Left ventricle myocardium inferior (tissue), 1 donor: ENCODE results near the gene C4orf51. TPM values are rescaled to one million over a fixed set of nuclear protein-coding genes. Genes with fewer than 3 reads are reported as not detected.
A peak's percentile ranks its signal among the peaks of the same experiment; 100 is the strongest.

Source experiments
- DNase-seq: peaks from one replicate; pipeline ENCODE4 v3.0.0-alpha.2; 2020
- H3K27ac ChIP-seq: fragments of 200-600 bp; replicated peaks from 2 replicates; pipeline ENCODE4 v1.8.0; 2021
- H3K27me3 ChIP-seq: fragments of 200-600 bp; 2 replicates; pipeline ENCODE4 v1.8.0; 2021; ENCODE audit warnings: low read depth
- H3K36me3 ChIP-seq: fragments of 200-600 bp; 2 replicates; pipeline ENCODE4 v1.8.0; 2021
- H3K4me1 ChIP-seq: fragments of 200-600 bp; 2 replicates; pipeline ENCODE4 v1.8.0; 2021
- H3K4me3 ChIP-seq: fragments of 200-600 bp; 2 replicates; pipeline ENCODE4 v1.8.0; 2021; ENCODE audit warnings: mild to moderate bottlenecking, moderate library complexity
- H3K9me3 ChIP-seq: fragments of 200-600 bp; replicated peaks from 2 replicates; pipeline ENCODE4 v1.8.0; 2021
- CTCF ChIP-seq: fragments of 200-600 bp; IDR thresholded peaks from 2 replicates; pipeline ENCODE4 v1.8.0; 2021; ENCODE audit warnings: antibody characterized with exemption, mild to moderate bottlenecking, borderline replicate concordance
- intact Hi-C: fragments of 100-400 bp; cut with micrococcal nuclease; formaldehyde crosslinking; loops from one replicate; pipeline ENCODE4 v1.11.0; 2022
- total RNA-seq: library from RNA; stranded (reverse); fragmentation: NEBNext Ultra II Directional; extraction: Animal tissue kit (Norgen Biotek cat#: 25700); gene quantifications from one replicate; pipeline ENCODE4 v1.2.1, GENCODE V29; 2021
- donor health status: DM: no; HTN: yes; CAD: no; lungs with severe emphysema.

C4orf51 gene
- total RNA-seq, 1 donor from 2014 or later, result not detected

GRCh38 chr4:145732895-145733880, 53.2 kb downstream of the C4orf51 start:
- peaks cover 60% of the 10 kb centered on the region for H3K4me1 ChIP-seq
- peak overlapping the region; percentile 77 for H3K4me3 ChIP-seq
- TF ChIP-seq CTCF, result peak; percentile 29
- no peaks in the 10 kb centered on the region for H3K9me3 ChIP-seq
- peak; percentile 97 for DNase-seq
- H3K36me3 ChIP-seq, result no peaks in the 10 kb centered on the region
- peak overlapping the region; percentile 98 for H3K27ac ChIP-seq
- no peaks in the 10 kb centered on the region for H3K27me3 ChIP-seq
- intact Hi-C loops, result no loop called here

- DNase-seq, result no peak
- Histone ChIP-seq H3K36me3 (no peaks in the 10 kb centered on the region), H3K9me3 (no peaks in the 10 kb centered on the region), H3K4me3 (peak overlapping the region; percentile 77), H3K27ac (peak overlapping the region; percentile 98), H3K27me3 (no peaks in the 10 kb centered on the region), H3K4me1 (peaks cover 60% of the 10 kb centered on the region)
- TF ChIP-seq CTCF, result no peak
- intact Hi-C loops, result no loop called here
These were observed 54.1 kb downstream of the C4orf51 start for GRCh38 chr4:145734031-145734430.

GRCh38 chr4:145734576-145735346, 54.8 kb downstream of the C4orf51 start:
- Histone ChIP-seq H3K27me3 (no peaks in the 10 kb centered on the region), H3K4me3 (no peak overlapping the region), H3K27ac (peak overlapping the region; percentile 98), H3K36me3 (no peaks in the 10 kb centered on the region), H3K4me1 (peaks cover 60% of the 10 kb centered on the region), H3K9me3 (no peaks in the 10 kb centered on the region)
- intact Hi-C loops, result no loop called here
- DNase-seq, result no peak
- TF ChIP-seq CTCF, result no peak

DNA sequence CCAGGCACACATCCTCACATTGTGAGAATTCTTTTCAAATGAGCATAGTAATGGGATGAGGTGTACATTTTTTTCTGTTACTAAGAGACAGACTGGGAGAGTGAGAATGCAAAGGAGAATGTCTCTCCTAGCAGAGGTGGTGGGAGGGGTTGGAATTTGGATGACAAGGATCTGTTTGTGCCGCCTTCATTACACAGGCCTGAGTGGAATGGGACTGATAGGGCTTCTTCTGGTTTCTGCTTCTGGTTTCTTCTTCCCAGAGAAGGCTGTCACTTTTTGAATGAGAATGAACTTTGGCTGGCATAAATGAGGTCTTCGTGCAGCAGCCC, 55.4 kb downstream of the C4orf51 start:
- Histone ChIP-seq H3K9me3 (no peaks in the 10 kb centered on the region), H3K4me1 (peaks cover 60% of the 10 kb centered on the region), H3K4me3 (no peak overlapping the region), H3K36me3 (no peaks in the 10 kb centered on the region), H3K27ac (peak overlapping the region; percentile 98), H3K27me3 (no peaks in the 10 kb centered on the region)
- DNase-seq, result no peak
- intact Hi-C loops, result no loop called here
- no peak for TF ChIP-seq CTCF

DNA sequence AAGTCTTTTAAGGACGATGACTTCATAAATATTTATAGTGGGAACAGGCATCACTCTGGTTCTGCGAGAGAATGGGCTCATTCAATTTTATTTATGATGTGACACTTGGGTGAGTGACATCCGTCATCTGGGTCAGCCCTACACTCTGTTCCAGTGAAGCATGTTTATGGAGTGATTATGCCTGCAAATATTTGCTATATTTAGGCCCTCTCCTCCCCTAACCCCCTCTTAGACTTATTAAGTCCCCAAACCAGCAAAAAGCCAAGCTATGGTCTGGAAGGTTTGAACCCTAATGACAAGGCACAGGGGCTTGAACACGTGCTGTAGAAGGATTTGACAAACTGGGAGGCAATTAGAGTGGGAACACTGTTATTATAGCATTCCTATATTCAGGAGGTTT, 55.9 kb downstream of the C4orf51 start:
- peaks cover 58% of the 10 kb centered on the region for H3K4me1 ChIP-seq
- no peaks in the 10 kb centered on the region for H3K36me3 ChIP-seq
- peak overlapping the region; percentile 98 for H3K27ac ChIP-seq
- TF ChIP-seq CTCF, result no peak
- no peak overlapping the region for H3K4me3 ChIP-seq
- H3K9me3 ChIP-seq, result no peaks in the 10 kb centered on the region
- no peak for DNase-seq
- intact Hi-C loops, result no loop called here
- no peaks in the 10 kb centered on the region for H3K27me3 ChIP-seq
